HG02798 (cell line): ENCODE results near the gene MALRD1.

Source experiments
- ATAC-seq: cut with Tn5 transposase; IDR thresholded peaks from one replicate; pipeline ENCODE4 v1.9.1; 2021; ENCODE audit warnings: mild to moderate bottlenecking; ENCODE audit not compliant: unreplicated experiment, poor library complexity

Gene MALRD1

GRCh38 chr10:19209319-19209718, 160.7 kb downstream of the MALRD1 start:
- no peak for ATAC-seq

GRCh38 chr10:19212590-19212989, 164.0 kb downstream of the MALRD1 start:
- ATAC-seq = no peak

- no peak for ATAC-seq
Measured at GRCh38 chr10:19221216-19221615, 172.6 kb downstream of the MALRD1 start.

- no peak for ATAC-seq
Measured at GRCh38 chr10:19226025-19226424, 177.4 kb downstream of the MALRD1 start.

- ATAC-seq = no peak
Measured at GRCh38 chr10:19231034-19231433, 182.4 kb downstream of the MALRD1 start.

- no peak for ATAC-seq
Measured at GRCh38 chr10:19245889-19246752, 197.5 kb downstream of the MALRD1 start.

- no peak for ATAC-seq
Measured at GRCh38 chr10:19247843-19248242, 199.2 kb downstream of the MALRD1 start.

- no peak for ATAC-seq
Measured at GRCh38 chr10:19250546-19250945, 201.9 kb downstream of the MALRD1 start.

GRCh38 chr10:19252531-19252930, 203.9 kb downstream of the MALRD1 start:
- no peak for ATAC-seq

- ATAC-seq = no peak
Measured at GRCh38 chr10:19256331-19256730, 207.7 kb downstream of the MALRD1 start.

- ATAC-seq = no peak
Measured at GRCh38 chr10:19263262-19263661, 214.7 kb downstream of the MALRD1 start.

GRCh38 chr10:19283285-19283684, 234.7 kb downstream of the MALRD1 start:
- ATAC-seq = no peak

- ATAC-seq = no peak
Measured at GRCh38 chr10:19283786-19284185, 235.2 kb downstream of the MALRD1 start.

GRCh38 chr10:19290770-19291169, 242.2 kb downstream of the MALRD1 start:
- ATAC-seq = no peak

- no peak for ATAC-seq
Measured at GRCh38 chr10:19294233-19294632, 245.6 kb downstream of the MALRD1 start.

- ATAC-seq = no peak
Measured at GRCh38 chr10:19299645-19300044, 251.0 kb downstream of the MALRD1 start.

GRCh38 chr10:19302117-19302516, 253.5 kb downstream of the MALRD1 start:
- ATAC-seq = no peak

- ATAC-seq = no peak
Measured at GRCh38 chr10:19310066-19310465, 261.5 kb downstream of the MALRD1 start.

- ATAC-seq = no peak
Measured at GRCh38 chr10:19316204-19316870, 267.7 kb downstream of the MALRD1 start.

GRCh38 chr10:19317952-19318351, 269.4 kb downstream of the MALRD1 start:
- ATAC-seq = no peak

- ATAC-seq = no peak
Measured at GRCh38 chr10:19325581-19325980, 277.0 kb downstream of the MALRD1 start.

- no peak for ATAC-seq
Measured at GRCh38 chr10:19328582-19328981, 280.0 kb downstream of the MALRD1 start.
